Stimulated activated CD4-positive, alpha-beta T cell treated with anti-CD3 and anti-CD28 coated beads, Interleukin-2, amount 100 ng/mL, for 4 hours (primary cell): ENCODE measurements around the gene GMPPA.

ENCODE experiments used
- DNase-seq: peaks from one replicate; pipeline ENCODE4 v3.0.0-alpha.2; 2020; ENCODE audit warnings: low read depth

Gene GMPPA

DNA sequence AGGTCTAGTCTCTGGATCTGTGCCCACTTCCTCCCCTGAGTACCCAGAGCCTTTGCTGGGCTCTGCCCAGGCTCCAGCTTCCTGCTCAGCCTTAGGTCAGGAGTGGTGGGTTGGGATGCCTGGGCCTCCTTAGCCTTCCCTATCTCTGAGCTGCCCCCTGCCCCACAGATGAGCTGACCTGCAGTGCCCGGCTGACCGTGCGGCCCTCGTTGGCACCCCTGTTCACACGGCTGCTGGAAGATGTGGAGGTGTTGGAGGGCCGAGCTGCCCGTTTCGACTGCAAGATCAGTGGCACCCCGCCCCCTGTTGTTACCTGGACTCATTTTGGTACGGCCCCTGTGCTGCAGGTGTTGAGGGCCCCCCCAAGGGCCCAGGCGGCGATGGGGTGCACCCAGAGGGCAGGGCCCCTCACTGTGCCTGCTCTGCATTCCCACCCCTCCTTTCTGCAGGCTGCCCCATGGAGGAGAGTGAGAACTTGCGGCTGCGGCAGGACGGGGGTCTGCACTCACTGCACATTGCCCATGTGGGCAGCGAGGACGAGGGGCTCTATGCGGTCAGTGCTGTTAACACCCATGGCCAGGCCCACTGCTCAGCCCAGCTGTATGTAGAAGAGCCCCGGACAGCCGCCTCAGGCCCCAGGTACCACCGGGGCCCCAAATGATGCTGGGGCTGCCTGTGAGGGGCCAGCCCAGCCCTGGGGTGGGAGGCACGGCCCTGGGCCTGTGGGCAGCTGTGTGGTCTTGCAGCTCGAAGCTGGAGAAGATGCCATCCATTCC, 30.1 kb upstream of the GMPPA start:
- no peak for DNase-seq

GRCh38 chr2:219469186-219469724, 29.4 kb upstream of the GMPPA start:
- no peak for DNase-seq

- no peak for DNase-seq
Measured at GRCh38 chr2:219470429-219470828, 28.3 kb upstream of the GMPPA start.

DNA sequence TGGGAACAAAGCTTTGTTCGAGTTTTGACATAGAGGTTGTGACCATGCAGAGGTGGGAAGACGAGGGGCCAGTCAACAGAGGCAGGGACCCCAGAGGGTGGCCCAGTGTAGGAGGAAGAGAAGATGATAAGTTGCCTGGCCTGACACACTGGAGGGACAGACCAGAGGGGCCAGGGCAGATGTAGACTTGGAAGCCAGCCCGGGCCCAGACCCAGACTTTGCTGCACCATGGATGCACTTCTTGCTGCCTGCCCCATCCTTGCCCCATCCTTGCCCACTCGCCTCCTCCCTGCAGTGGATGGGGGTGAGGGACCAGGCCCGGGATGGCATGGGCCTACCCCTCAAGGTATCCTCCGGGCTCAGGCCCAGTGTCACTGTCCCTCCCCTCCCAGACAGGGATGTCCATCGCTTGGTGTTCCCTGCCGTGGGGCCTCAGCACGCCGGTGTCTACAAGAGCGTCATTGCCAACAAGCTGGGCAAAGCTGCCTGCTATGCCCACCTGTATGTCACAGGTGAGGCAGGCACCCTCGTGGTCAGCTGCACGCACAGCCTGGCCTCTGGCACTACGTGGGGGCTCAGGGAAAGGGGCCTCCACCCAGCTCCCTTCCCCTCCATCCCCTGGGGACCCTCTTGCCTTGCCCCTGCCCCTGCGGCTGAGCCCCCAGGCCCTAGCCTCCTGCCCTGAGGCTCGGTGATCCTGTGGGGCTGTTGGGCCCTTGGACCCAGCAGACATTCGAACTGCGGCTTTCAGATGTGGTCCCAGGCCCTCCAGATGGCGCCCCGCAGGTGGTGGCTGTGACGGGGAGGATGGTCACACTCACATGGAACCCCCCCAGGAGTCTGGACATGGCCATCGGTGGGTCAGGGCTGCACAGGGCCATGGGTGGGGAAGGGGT, 27.0 kb upstream of the GMPPA start:
- DNase-seq = no peak

- DNase-seq = no peak
Measured at GRCh38 chr2:219472629-219473187, 26.0 kb upstream of the GMPPA start.

DNA sequence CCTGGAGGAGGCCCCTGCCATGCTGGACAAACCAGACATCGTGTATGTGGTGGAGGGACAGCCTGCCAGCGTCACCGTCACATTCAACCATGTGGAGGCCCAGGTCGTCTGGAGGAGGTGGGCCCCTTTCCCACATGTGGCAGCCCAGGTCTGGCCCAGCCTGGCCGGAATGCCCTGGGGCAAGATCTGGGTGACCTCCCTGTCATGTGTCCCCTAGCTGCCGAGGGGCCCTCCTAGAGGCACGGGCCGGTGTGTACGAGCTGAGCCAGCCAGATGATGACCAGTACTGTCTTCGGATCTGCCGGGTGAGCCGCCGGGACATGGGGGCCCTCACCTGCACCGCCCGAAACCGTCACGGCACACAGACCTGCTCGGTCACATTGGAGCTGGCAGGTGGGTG, 25.2 kb upstream of the GMPPA start:
- no peak for DNase-seq

GRCh38 chr2:219474285-219475060, 24.2 kb upstream of the GMPPA start:
- no peak for DNase-seq

- no peak for DNase-seq
Measured at GRCh38 chr2:219475278-219475677, 23.4 kb upstream of the GMPPA start.

DNA sequence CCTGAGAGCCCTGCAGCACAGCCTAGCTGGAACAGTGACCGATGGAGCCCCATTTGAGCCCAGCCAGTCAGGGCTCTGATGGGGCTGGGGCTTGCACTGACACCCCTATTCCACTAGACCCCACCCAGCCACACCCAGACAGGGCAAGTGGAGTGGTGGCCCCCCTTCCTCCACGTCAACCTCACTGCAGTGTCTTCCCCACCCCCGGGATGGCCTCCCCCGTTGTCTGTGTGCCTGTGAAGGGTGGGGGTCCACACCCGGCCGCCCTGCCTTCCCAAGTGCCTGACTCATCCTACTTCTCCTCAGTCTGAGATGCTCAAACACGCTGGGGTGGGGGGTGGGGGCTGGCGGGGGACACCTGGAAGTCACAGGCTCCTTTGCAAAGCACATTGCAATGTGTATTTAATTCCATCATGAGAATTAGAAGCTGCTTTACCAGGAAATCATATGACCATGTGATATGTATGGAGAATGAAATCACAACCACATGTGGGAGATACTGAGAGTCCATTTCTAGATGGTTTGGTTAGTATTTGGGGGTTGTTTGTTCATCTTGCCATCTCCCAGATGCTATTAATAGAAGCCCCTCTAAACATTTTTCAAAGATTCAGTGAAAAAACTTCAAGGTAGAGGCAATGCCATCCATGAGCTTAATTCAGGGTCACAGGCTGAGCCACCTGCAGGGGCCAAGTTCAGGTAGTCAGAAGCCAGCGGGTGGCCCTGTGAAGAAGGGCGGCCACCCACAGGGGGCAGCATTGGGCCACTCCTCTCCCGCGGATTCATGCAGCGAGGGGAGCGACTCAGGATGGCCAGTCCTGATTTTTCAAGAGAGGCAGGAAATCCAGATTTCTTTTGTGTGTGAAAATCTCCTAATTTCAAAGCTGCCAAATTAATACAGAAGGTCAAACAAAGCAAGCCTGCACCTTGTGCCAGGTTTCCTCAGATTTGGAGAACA, 22.7 kb upstream of the GMPPA start:
- peak; percentile 32 for DNase-seq

GRCh38 chr2:219476652-219477151, 22.0 kb upstream of the GMPPA start:
- no peak for DNase-seq

GRCh38 chr2:219477179-219477578, 21.5 kb upstream of the GMPPA start:
- DNase-seq = no peak

GRCh38 chr2:219477815-219478214, 20.9 kb upstream of the GMPPA start:
- DNase-seq = no peak

DNA sequence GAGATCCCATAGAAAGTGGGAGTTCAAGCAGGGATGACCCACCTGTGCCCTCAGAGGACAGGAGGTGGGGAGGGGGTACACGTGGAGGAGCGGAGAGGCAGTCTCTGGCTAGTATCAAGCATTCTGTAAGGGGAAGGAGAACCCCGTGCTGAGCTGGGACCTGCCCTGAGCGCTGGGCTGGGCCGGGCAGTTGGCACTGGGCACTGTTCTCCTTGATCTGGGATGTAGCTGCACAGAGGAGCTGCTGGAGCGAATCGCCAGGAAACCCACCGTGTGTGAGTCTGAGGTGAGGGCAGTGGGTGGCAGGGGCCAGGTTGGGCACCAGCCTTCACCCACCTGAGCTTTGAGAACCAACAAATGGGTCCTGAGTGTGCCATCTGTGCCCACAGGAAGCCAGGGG, 19.8 kb upstream of the GMPPA start:
- DNase-seq = no peak

- DNase-seq = no peak
Measured at GRCh38 chr2:219480004-219480403, 18.7 kb upstream of the GMPPA start.

DNA sequence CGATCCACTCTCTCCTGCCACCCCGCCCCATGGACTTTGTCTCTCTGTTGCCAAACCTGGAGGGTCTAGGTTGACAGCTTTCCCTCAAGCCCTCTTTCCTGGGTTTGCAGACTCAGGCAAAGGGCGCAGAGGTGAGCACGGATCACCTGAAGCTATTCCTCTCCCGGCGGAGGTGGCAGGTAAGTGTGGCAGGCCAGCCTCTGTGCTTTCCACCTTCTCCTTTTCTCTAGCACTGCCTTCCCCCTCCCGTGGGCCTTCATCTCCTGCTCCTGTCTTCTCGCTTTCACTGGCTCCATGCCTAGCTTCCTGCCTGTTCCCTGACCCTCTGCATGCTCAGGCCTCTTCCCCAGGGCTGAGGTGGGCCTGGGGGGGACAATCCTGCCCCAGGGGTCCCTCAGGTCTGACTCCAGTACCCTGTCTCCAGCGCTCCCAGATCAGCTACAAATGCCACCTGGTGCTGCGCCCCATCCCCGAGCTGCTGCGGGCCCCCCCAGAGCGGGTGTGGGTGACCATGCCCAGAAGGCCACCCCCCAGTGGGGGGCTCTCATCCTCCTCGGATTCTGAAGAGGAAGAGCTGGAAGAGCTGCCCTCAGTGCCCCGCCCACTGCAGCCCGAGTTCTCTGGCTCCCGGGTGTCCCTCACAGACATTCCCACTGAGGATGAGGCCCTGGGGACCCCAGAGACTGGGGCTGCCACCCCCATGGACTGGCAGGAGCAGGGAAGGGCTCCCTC, 15.9 kb upstream of the GMPPA start:
- no peak for DNase-seq

DNA sequence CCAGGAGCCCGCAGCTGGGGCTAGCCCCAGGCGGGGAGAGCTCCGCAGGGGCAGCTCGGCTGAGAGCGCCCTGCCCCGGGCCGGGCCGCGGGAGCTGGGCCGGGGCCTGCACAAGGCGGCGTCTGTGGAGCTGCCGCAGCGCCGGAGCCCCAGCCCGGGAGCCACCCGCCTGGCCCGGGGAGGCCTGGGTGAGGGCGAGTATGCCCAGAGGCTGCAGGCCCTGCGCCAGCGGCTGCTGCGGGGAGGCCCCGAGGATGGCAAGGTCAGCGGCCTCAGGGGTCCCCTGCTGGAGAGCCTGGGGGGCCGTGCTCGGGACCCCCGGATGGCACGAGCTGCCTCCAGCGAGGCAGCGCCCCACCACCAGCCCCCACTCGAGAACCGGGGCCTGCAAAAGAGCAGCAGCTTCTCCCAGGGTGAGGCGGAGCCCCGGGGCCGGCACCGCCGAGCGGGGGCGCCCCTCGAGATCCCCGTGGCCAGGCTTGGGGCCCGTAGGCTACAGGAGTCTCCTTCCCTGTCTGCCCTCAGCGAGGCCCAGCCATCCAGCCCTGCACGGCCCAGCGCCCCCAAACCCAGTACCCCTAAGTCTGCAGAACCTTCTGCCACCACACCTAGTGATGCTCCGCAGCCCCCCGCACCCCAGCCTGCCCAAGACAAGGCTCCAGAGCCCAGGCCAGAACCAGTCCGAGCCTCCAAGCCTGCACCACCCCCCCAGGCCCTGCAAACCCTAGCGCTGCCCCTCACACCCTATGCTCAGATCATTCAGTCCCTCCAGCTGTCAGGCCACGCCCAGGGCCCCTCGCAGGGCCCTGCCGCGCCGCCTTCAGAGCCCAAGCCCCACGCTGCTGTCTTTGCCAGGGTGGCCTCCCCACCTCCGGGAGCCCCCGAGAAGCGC, 15.0 kb upstream of the GMPPA start:
- DNase-seq = no peak

GRCh38 chr2:219484343-219485200, 14.1 kb upstream of the GMPPA start:
- no peak for DNase-seq

- no peak for DNase-seq
Measured at GRCh38 chr2:219485201-219485580, 13.5 kb upstream of the GMPPA start.
